Gastrocnemius medialis (tissue), 4 donors: ENCODE measurements around the gene ZBP1. TPM values are rescaled to one million over a fixed set of nuclear protein-coding genes. Genes with fewer than 3 reads are reported as not detected.

ENCODE experiments used
- ATAC-seq, 2 donors: fragments of 150-250 bp; one replicate each; pipeline ENCODE4 v1.9.1; 2016
- DNase-seq, 2 donors: peaks; one replicate each; pipeline ENCODE4 v3.0.0-alpha.2; 2019
- H3K27ac ChIP-seq, 4 donors: fragments of 200-600 bp; sonication (generic); 1 replicate in 1 of 4; 2 replicates in 3 of 4; pipeline ENCODE4 v1.5.1; 2016 to 2018; ENCODE audit warnings: mild to moderate bottlenecking in 2 of 4, moderate library complexity in 1 of 4
- H3K27me3 ChIP-seq, 3 donors: fragments of 200-600 bp; sonication (generic) in 2 of 3; 1 replicate in 1 of 3; 2 replicates in 2 of 3; pipeline versions ENCODE4 v1.5.1 to v1.6.0; 2016 to 2019; ENCODE audit warnings: mild to moderate bottlenecking in 1 of 3, moderate library complexity in 1 of 3
- H3K36me3 ChIP-seq, 2 donors: fragments of 200-600 bp; sonication (generic) in 1 of 2; one replicate each; pipeline ENCODE4 v1.5.1; 2017 to 2018
- H3K4me1 ChIP-seq, 2 donors: fragments of 200-600 bp; sonication (generic) in 1 of 2; one replicate each; pipeline ENCODE4 v1.5.1; 2016 to 2017; ENCODE audit warnings: mild to moderate bottlenecking in 2 of 2
- H3K4me3 ChIP-seq, 4 donors: fragments of 200-600 bp; sonication (generic) in 3 of 4; 1 replicate in 1 of 4; 2 replicates in 3 of 4; pipeline ENCODE4 v1.5.1; 2016 to 2019; ENCODE audit warnings: mild to moderate bottlenecking in 2 of 4
- H3K9me3 ChIP-seq, 3 donors: fragments of 200-600 bp; sonication (generic) in 2 of 3; 1 replicate in 1 of 3; 2 replicates in 2 of 3; pipeline ENCODE4 v1.5.1; 2016 to 2019
- POLR2A ChIP-seq, 2 donors: fragments of 450-650 bp; IDR thresholded peaks; one replicate each; pipeline ENCODE4 v1.6.1; 2017; ENCODE audit warnings: antibody characterized with exemption in 2 of 2, mild to moderate bottlenecking in 2 of 2, moderate library complexity in 2 of 2
- in situ Hi-C, 4 donors: fragments of 200-750 bp; cut with MboI; loops; one replicate each; pipeline versions ENCODE4 v1.15.0 to v1.8.0; 2017; ENCODE audit warnings: low sequenced_read_pairs in 4 of 4
- intact Hi-C: fragments of 100-400 bp; cut with DNase I; formaldehyde crosslinking; loops from one replicate; pipeline ENCODE4 v1.15.1; 2023; ENCODE audit warnings: low total_unique reads
- total RNA-seq, 4 donors: library from RNA; depleted of rRNA; stranded (reverse); fragments of >200 nt; gene quantifications; one replicate each; pipeline versions ENCODE4 v1.1.0 to v1.2.3, GENCODE V29; 2016
- TF ChIP-seq, protein P1 (sequence below), 5 experiments: fragments of 450-650 bp in 3 of 5; fragments of 200-600 bp in 2 of 5; sonication (generic) in 2 of 5; IDR thresholded peaks in 4 of 5; conservative IDR thresholded peaks in 1 of 5; 1 replicate in 4 of 5; 2 replicates in 1 of 5; pipeline ENCODE4 v1.5.1; 2016 to 2019; ENCODE audit warnings: antibody characterized with exemption in 5 of 5, mild to moderate bottlenecking in 3 of 5, moderate library complexity in 3 of 5

The ZBP1 gene
- total RNA-seq, 4 donors from 2014 or later, result not detected

- in situ Hi-C loops, result loop anchor here (5.0 to 10.0 kb wide), 3 partner anchors 75 to 218 kb away; no protein-coding TSS in a partner anchor
- TF ChIP-seq, protein P1, sequence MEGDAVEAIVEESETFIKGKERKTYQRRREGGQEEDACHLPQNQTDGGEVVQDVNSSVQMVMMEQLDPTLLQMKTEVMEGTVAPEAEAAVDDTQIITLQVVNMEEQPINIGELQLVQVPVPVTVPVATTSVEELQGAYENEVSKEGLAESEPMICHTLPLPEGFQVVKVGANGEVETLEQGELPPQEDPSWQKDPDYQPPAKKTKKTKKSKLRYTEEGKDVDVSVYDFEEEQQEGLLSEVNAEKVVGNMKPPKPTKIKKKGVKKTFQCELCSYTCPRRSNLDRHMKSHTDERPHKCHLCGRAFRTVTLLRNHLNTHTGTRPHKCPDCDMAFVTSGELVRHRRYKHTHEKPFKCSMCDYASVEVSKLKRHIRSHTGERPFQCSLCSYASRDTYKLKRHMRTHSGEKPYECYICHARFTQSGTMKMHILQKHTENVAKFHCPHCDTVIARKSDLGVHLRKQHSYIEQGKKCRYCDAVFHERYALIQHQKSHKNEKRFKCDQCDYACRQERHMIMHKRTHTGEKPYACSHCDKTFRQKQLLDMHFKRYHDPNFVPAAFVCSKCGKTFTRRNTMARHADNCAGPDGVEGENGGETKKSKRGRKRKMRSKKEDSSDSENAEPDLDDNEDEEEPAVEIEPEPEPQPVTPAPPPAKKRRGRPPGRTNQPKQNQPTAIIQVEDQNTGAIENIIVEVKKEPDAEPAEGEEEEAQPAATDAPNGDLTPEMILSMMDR (IDR thresholded peaks at IDR 0.05 in 4 of 5, conservative IDR thresholded peaks at IDR 0.05 in 1 of 5), result no peak
- no peak for TF ChIP-seq POLR2A (IDR thresholded peaks at IDR 0.05)
- no peak for DNase-seq
- intact Hi-C loops, result loop anchor here (10.0 kb wide), 1 partner anchor 208 kb away; no protein-coding TSS in a partner anchor
- Histone ChIP-seq H3K9me3 (no peaks in the 10 kb centered on the region), H3K4me3 (no peak overlapping the region), H3K27ac (no peak overlapping the region), H3K4me1 (peaks cover 0 to 6% of the 10 kb centered on the region in 2 donors), H3K36me3 (no peaks in the 10 kb centered on the region), H3K27me3 (no peaks in the 10 kb centered on the region)
- no peak for ATAC-seq
Observed at GRCh38 chr20:57592263-57593092, 27.7 kb downstream of the ZBP1 start.

- DNase-seq, result no peak
- no peak overlapping the region for H3K4me3 ChIP-seq
- no peak for ATAC-seq
- H3K4me1 ChIP-seq, result peaks cover 0 to under 1% of the 10 kb centered on the region in 2 donors
- H3K36me3 ChIP-seq, result no peaks in the 10 kb centered on the region
- H3K27ac ChIP-seq, result no peak overlapping the region
- H3K9me3 ChIP-seq, result no peaks in the 10 kb centered on the region
- in situ Hi-C loops (loop anchor here (5.0 to 10.0 kb wide), 3 partner anchors 74 to 217 kb away; no protein-coding TSS in a partner anchor), intact Hi-C loops (loop anchor here (10.0 kb wide), 1 partner anchor 207 kb away; no protein-coding TSS in a partner anchor)
- TF ChIP-seq POLR2A (IDR thresholded peaks at IDR 0.05), result no peak
- TF ChIP-seq, protein P1 (IDR thresholded peaks at IDR 0.05 in 4 of 5, conservative IDR thresholded peaks at IDR 0.05 in 1 of 5), result no peak
- H3K27me3 ChIP-seq, result no peaks in the 10 kb centered on the region
Observed at GRCh38 chr20:57591289-57592229, 28.7 kb downstream of the ZBP1 start.

GRCh38 chr20:57590485-57591288 lies 29.5 kb downstream of the ZBP1 start:
- H3K27me3 ChIP-seq, result peaks cover 0 to 6% (median 0%) of the 10 kb centered on the region in 3 donors
- H3K4me3 ChIP-seq, result no peak overlapping the region
- no peak overlapping the region for H3K27ac ChIP-seq
- ATAC-seq, result no peak
- intact Hi-C loops (loop anchor here (10.0 kb wide), 1 partner anchor 206 kb away; no protein-coding TSS in a partner anchor), in situ Hi-C loops (loop anchor here (5.0 to 10.0 kb wide), 3 partner anchors 73 to 216 kb away; no protein-coding TSS in a partner anchor)
- peaks cover 0 to 4% of the 10 kb centered on the region in 2 donors for H3K4me1 ChIP-seq
- TF ChIP-seq, protein P1 (IDR thresholded peaks at IDR 0.05 in 4 of 5, conservative IDR thresholded peaks at IDR 0.05 in 1 of 5), result no peak
- no peak for TF ChIP-seq POLR2A (IDR thresholded peaks at IDR 0.05)
- H3K9me3 ChIP-seq, result no peaks in the 10 kb centered on the region
- H3K36me3 ChIP-seq, result no peaks in the 10 kb centered on the region
- no peak for DNase-seq
